ENCODE results near the gene PAQR6. TPM values are rescaled to one million over a fixed set of nuclear protein-coding genes. Genes with fewer than 3 reads are reported as not detected.

PAQR6 gene
- total RNA-seq, 2 donors from 2014 or later: 1.1 to 2.9 TPM

- no peaks in the 10 kb centered on the region for H3K9me3 ChIP-seq
- H3K27me3 ChIP-seq: no peaks in the 10 kb centered on the region
- H3K36me3 ChIP-seq: no peaks in the 10 kb centered on the region
- DNase-seq: no peak
- no peak overlapping the region for H3K9ac ChIP-seq (ENCODE audit: low read depth in 2 of 2, low read length in 2 of 2)
- TF ChIP-seq, protein P1, sequence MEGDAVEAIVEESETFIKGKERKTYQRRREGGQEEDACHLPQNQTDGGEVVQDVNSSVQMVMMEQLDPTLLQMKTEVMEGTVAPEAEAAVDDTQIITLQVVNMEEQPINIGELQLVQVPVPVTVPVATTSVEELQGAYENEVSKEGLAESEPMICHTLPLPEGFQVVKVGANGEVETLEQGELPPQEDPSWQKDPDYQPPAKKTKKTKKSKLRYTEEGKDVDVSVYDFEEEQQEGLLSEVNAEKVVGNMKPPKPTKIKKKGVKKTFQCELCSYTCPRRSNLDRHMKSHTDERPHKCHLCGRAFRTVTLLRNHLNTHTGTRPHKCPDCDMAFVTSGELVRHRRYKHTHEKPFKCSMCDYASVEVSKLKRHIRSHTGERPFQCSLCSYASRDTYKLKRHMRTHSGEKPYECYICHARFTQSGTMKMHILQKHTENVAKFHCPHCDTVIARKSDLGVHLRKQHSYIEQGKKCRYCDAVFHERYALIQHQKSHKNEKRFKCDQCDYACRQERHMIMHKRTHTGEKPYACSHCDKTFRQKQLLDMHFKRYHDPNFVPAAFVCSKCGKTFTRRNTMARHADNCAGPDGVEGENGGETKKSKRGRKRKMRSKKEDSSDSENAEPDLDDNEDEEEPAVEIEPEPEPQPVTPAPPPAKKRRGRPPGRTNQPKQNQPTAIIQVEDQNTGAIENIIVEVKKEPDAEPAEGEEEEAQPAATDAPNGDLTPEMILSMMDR (IDR thresholded peaks at IDR 0.05): no peak
- peaks cover 6% of the 10 kb centered on the region for H3K4me1 ChIP-seq
- H3K4me3 ChIP-seq: no peak overlapping the region
- no peak overlapping the region for H3K27ac ChIP-seq
- intact Hi-C loops (cut with DNase I): no loop called here
Observed at GRCh38 chr1:156289857-156290256, 42.0 kb upstream of the PAQR6 start.

GRCh38 chr1:156286061-156286460 is 38.2 kb upstream of the PAQR6 start:
- intact Hi-C loops (cut with DNase I): no loop called here
- no peak for DNase-seq
- Histone ChIP-seq H3K36me3 (no peaks in the 10 kb centered on the region), H3K27me3 (no peaks in the 10 kb centered on the region), H3K9ac (ENCODE audit: low read depth in 2 of 2, low read length in 2 of 2) (no peak overlapping the region), H3K9me3 (no peaks in the 10 kb centered on the region), H3K4me3 (no peak overlapping the region), H3K27ac (no peak overlapping the region), H3K4me1 (peaks cover 7% of the 10 kb centered on the region)
- TF ChIP-seq, protein P1 (IDR thresholded peaks at IDR 0.05): no peak

- TF ChIP-seq, protein P1 (IDR thresholded peaks at IDR 0.05): no peak
- no peak overlapping the region for H3K9ac ChIP-seq (ENCODE audit: low read depth in 2 of 2, low read length in 2 of 2)
- peaks cover 13% of the 10 kb centered on the region for H3K4me1 ChIP-seq
- intact Hi-C loops (cut with DNase I): no loop called here
- H3K27me3 ChIP-seq: no peaks in the 10 kb centered on the region
- H3K27ac ChIP-seq: no peak overlapping the region
- H3K9me3 ChIP-seq: no peaks in the 10 kb centered on the region
- H3K4me3 ChIP-seq: no peak overlapping the region
- no peaks in the 10 kb centered on the region for H3K36me3 ChIP-seq
- DNase-seq: no peak
Observed at GRCh38 chr1:156285437-156285836, 37.6 kb upstream of the PAQR6 start.

GRCh38 chr1:156284757-156285156 is 36.9 kb upstream of the PAQR6 start:
- no peaks in the 10 kb centered on the region for H3K36me3 ChIP-seq
- H3K27me3 ChIP-seq: no peaks in the 10 kb centered on the region
- peaks cover 14% of the 10 kb centered on the region for H3K4me1 ChIP-seq
- H3K27ac ChIP-seq: no peak overlapping the region
- DNase-seq: no peak
- peak overlapping the region in 1 of 2 donors; percentile 31 for H3K9ac ChIP-seq (ENCODE audit: low read depth in 2 of 2, low read length in 2 of 2)
- TF ChIP-seq, protein P1 (IDR thresholded peaks at IDR 0.05): no peak
- no peak overlapping the region for H3K4me3 ChIP-seq
- H3K9me3 ChIP-seq: no peaks in the 10 kb centered on the region
- intact Hi-C loops (cut with DNase I): no loop called here

DNA sequence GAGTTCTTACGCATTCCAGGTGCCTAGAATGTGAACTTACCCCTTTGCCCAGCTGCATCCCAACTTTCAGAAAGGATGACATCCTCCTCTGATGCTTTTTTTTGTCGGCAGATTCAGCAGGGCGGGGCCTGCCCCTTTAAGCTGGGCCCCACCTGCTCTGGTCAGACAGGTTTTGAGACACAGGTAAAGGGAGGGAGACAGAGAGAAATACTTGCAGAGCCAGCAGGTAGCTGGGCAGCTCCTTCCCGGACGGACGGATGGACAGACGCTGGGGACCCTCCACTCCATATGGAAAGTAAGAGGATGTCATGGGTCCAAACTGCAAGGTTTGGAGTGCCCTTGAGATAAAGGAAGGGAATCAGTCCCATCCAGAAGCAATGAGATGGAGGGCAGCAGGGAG is 36.3 kb upstream of the PAQR6 start, which contains the start of gene TMEM79:
TMEM79 (plus strand) TSS at position 214 of the 400 bp plus-strand sequence. CDS start 902 bp downstream, outside the sequence.
- H3K9ac ChIP-seq (ENCODE audit: low read depth in 2 of 2, low read length in 2 of 2): peak within 1 kb of the TSS; percentile 64 to 77
- DNase-seq: peak; percentile 44
- no peaks in the 10 kb centered on the region for H3K36me3 ChIP-seq
- no peaks in the 10 kb centered on the region for H3K9me3 ChIP-seq
- intact Hi-C loops (cut with DNase I): no loop called here
- H3K27ac ChIP-seq: peak within 1 kb of the TSS; percentile 91
- H3K27me3 ChIP-seq: no peaks in the 10 kb centered on the region
- peaks cover 14% of the 10 kb centered on the region for H3K4me1 ChIP-seq
- peak within 1 kb of the TSS; percentile 86 for H3K4me3 ChIP-seq
- TF ChIP-seq, protein P1 (IDR thresholded peaks at IDR 0.05): no peak

Measured in colonic mucosa (tissue), 4 donors.